HepG2 (cell line): Measurements from ENCODE around the gene TEC. TPM values are rescaled to one million over a fixed set of nuclear protein-coding genes. Genes with fewer than 3 reads are reported as not detected.
A peak's percentile ranks its signal among the peaks of the same experiment; 100 is the strongest.
"Not testable (repeated sequence)": the region's sequence is repeated elsewhere in the genome, so short reads cannot be mapped to it uniquely, and the experiment has no call there.

Experiments used
- ATAC-seq: fragments of 200-7000 bp; cut with Tn5 transposase; 3 replicates; pipeline ENCODE4 v1.9.1; 2020; ENCODE audit warnings: mild to moderate bottlenecking, moderate library complexity
- BruUV-seq: library from RNA; stranded (reverse); fragments of 400-500 nt; replicated peaks from 2 replicates; lab custom pipeline; 2021; lab: Mats Ljungman, UMichigan
- CTCF ChIA-PET: fragments of 300-600 bp; formaldehyde crosslinking; extraction: SDS; loops from one replicate; lab custom pipeline; 2021; ENCODE audit warnings: low total read pairs, inconsistent platforms, low intra/inter-chr PET ratio; lab: Yijun Ruan, JAX
- POLR2A ChIA-PET: fragments of 350-600 bp; sonication (Branson Sonifier 250); formaldehyde crosslinking; loops from one replicate; lab custom pipeline; 2020; ENCODE audit warnings: antibody characterized with exemption, inconsistent platforms; lab: Yijun Ruan, JAX
- DNase-seq: peaks from one replicate; pipeline ENCODE4 v3.0.0-alpha.2; 2015; ENCODE audit warnings: low spot score
- FAIRE-seq: peaks from 3 replicates; lab custom pipeline; 2011; peaks lifted over from hg19 to GRCh38; lab: Jason Lieb, UNC
- H2AFZ ChIP-seq: one replicate; pipeline ENCODE4 v1.6.1; 2011; ENCODE audit warnings: low read length, inconsistent platforms
- H3K27ac ChIP-seq: fragments of 300-600 bp; 3 replicates; pipeline ENCODE4 v1.8.0; 2011; ENCODE audit warnings: mixed run types, mild to moderate bottlenecking, mixed read lengths, low read length, inconsistent platforms; ENCODE audit not compliant: insufficient read depth; ENCODE audit errors: extremely low read length
- H3K27me3 ChIP-seq, 2 experiments: fragments of 200-600 bp in 1 of 2; 2 replicates in 1 of 2; 3 replicates in 1 of 2; pipeline versions ENCODE4 v1.6.0 to v1.8.0; 2011; ENCODE audit warnings: low read length in 2 of 2, mild to moderate bottlenecking in 2 of 2, moderate library complexity in 2 of 2, inconsistent platforms in 1 of 2; ENCODE audit not compliant: insufficient read depth in 2 of 2, control insufficient read depth in 1 of 2
- H3K36me3 ChIP-seq, 2 experiments: fragments of 200-600 bp in 1 of 2; replicated peaks in 1 of 2; 2 replicates in 1 of 2; 3 replicates in 1 of 2; pipeline versions ENCODE4 v1.5.1 to v1.8.0; 2011; ENCODE audit warnings: low read length in 2 of 2, inconsistent platforms in 1 of 2; ENCODE audit not compliant: insufficient read depth in 2 of 2, control insufficient read depth in 1 of 2
- H3K4me1 ChIP-seq: 2 replicates; pipeline ENCODE4 v1.5.1; 2012; ENCODE audit warnings: low read length, inconsistent platforms; ENCODE audit not compliant: insufficient read depth
- H3K4me2 ChIP-seq: 2 replicates; pipeline ENCODE4 v1.6.0; 2011; ENCODE audit warnings: low read depth, low read length, inconsistent platforms
- H3K4me3 ChIP-seq, 3 experiments: fragments of 200-600 bp in 1 of 3; sonication (generic), shearing (Covaris generic) in 1 of 3; replicated peaks in 1 of 3; 2 replicates each; pipeline ENCODE4 v1.5.1; 2011 to 2016; ENCODE audit warnings: low read length in 3 of 3, inconsistent platforms in 2 of 3, low read depth in 2 of 3, mild to moderate bottlenecking in 2 of 3, control low read depth in 1 of 3, mixed read lengths in 1 of 3; ENCODE audit not compliant: insufficient read depth in 1 of 3
- H3K79me2 ChIP-seq: one replicate; pipeline ENCODE4 v1.6.1; 2011; ENCODE audit warnings: low read length, inconsistent platforms; ENCODE audit not compliant: insufficient read depth
- H3K9ac ChIP-seq: 2 replicates; pipeline ENCODE4 v1.6.0; 2011; ENCODE audit warnings: mild to moderate bottlenecking, low read depth, low read length, inconsistent platforms; ENCODE audit not compliant: insufficient read depth
- H3K9me3 ChIP-seq: 2 replicates; pipeline ENCODE4 v1.5.1; 2012; ENCODE audit warnings: mild to moderate bottlenecking, low read length
- H4K20me1 ChIP-seq: 2 replicates; pipeline ENCODE4 v1.6.0; 2011; ENCODE audit warnings: inconsistent platforms, mild to moderate bottlenecking, low read length, moderate library complexity; ENCODE audit not compliant: insufficient read depth
- IRF2 ChIP-seq: IDR thresholded peaks from 2 replicates; pipeline ENCODE4 v1.6.1; 2018; ENCODE audit warnings: missing genetic modification reagents, missing compliant biosample characterization
- SMC3 ChIP-seq: IDR thresholded peaks from 2 replicates; pipeline ENCODE4 v1.6.1; 2011; ENCODE audit warnings: low read length, improper control_type of control experiment
- SOX13 ChIP-seq, 3 experiments: fragments of 450-650 bp in 1 of 3; sonication (generic) in 1 of 3; formaldehyde crosslinking in 1 of 3; IDR thresholded peaks in 2 of 3; conservative IDR thresholded peaks in 1 of 3; 2 replicates each; pipeline versions ENCODE4 v1.5.0 to v1.6.1; 2016 to 2020; ENCODE audit warnings: antibody characterized with exemption in 1 of 3, mild to moderate bottlenecking in 1 of 3, missing compliant biosample characterization in 1 of 3, missing genetic modification reagents in 1 of 3, moderate library complexity in 1 of 3
- STAG1 ChIP-seq: sonication (generic); formaldehyde crosslinking; IDR thresholded peaks from 2 replicates; pipeline ENCODE4 v1.4.0; 2020; ENCODE audit warnings: missing genetic modification reagents
- TEAD3 ChIP-seq: optimal IDR thresholded peaks from 2 replicates; pipeline ENCODE3; 2016; ENCODE audit warnings: borderline replicate concordance
- XRCC5 ChIP-seq: fragments of 200-400 bp; formaldehyde crosslinking; optimal IDR thresholded peaks from 2 replicates; pipeline ENCODE3; 2017; ENCODE audit warnings: mild to moderate bottlenecking, low read length
- ZNF12 ChIP-seq: sonication (generic); formaldehyde crosslinking; IDR thresholded peaks from 2 replicates; pipeline ENCODE4 v1.5.0; 2020; ENCODE audit warnings: missing genetic modification reagents
- in situ Hi-C: cut with HindIII; loops from 2 replicates; pipeline ENCODE4 v1.10.0; 2017; ENCODE audit warnings: low pct_unique_long_range_greater_than_20kb; ENCODE audit not compliant: extremely low pct_ligation_motif_present
- intact Hi-C: fragments of 100-400 bp; cut with micrococcal nuclease; formaldehyde crosslinking; loops from one replicate; pipeline ENCODE4 v1.10.0; 2022; ENCODE audit not compliant: unreplicated experiment
- polyA plus RNA-seq, 8 experiments: library from polyadenylated mRNA; depleted of rRNA in 3 of 8; stranded (reverse) in 7 of 8; unstranded in 1 of 8; fragments of >200 nt; fragmentation: Illumina TruSeq in 4 of 8; extraction: Trizol in 4 of 8; gene quantifications; 2 replicates each; pipeline versions ENCODE4 v1.2.1 to v1.2.3, GENCODE V29; 2011 to 2016; ENCODE audit warnings: low read depth in 4 of 8, missing spikeins in 1 of 8, mixed read lengths in 1 of 8; ENCODE audit not compliant: insufficient read depth in 1 of 8
- total RNA-seq, 5 experiments: library from RNA; depleted of rRNA; stranded (reverse); fragments of >200 nt; fragmentation: Illumina TruSeq; extraction: Trizol; gene quantifications; 2 replicates each; pipeline ENCODE4 v1.2.3, GENCODE V29; 2016; ENCODE audit warnings: low read depth in 1 of 5
- TF ChIP-seq, protein P1 (sequence below): sonication (generic); formaldehyde crosslinking; IDR thresholded peaks from 2 replicates; pipeline ENCODE4 v1.4.0; 2020; ENCODE audit warnings: missing genetic modification reagents
- TF ChIP-seq, protein P2 (sequence below): sonication (generic); formaldehyde crosslinking; conservative IDR thresholded peaks from 2 replicates; pipeline ENCODE4 v1.8.0; 2022; ENCODE audit warnings: missing genetic modification reagents
- TF ChIP-seq, protein P3 (sequence below): sonication (generic); formaldehyde crosslinking; IDR thresholded peaks from 2 replicates; pipeline ENCODE4 v1.5.0; 2020; ENCODE audit warnings: mild to moderate bottlenecking, missing genetic modification reagents, moderate library complexity

TEC gene
- total and polyA plus RNA-seq, 2 of the 13 experiments (the other 11 are each of a cell fraction or from before 2014, with no cell fraction given), result 0.05 to 0.20 TPM

DNA sequence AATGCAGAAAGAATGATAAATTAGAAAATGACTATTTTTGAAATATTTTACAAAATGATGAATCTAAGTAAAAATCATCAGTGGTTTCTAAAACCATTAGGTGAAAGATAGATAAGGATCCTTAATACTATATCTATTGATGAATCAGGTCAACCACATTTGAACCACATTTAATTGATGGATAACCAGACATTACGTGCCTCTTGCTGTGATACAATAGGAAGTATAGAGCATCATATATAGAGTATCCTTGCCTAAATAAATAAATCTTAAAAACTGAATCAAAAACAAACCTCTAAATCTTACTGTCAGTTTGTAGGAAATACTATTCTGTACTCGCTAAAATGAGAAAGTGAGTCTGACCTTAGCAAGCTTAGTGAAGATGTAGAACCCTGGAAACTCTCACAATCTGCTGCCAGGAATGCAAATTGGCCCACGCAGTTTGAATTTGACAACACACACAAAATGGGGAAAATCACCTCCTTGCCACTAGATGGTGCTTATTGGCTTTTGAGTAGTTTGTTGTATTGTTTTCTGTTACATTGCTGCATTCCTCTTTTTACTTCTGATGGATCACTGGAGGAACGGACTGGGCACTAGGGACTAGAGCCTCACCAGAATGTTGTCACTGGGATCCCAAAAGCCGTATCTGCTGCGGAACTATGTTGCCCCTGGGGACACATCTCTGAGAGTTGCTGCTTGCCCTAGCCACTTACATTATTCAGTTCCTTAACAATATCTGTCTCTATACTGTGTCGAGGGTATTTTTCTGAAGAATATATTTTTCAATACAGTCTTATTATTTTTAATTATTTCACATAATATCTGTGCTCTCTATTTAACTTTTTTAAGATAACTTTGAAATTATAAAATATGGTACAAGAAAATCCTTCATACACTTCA lies 46.3 kb upstream of the TEC start (continued):
- TF ChIP-seq, protein P1, sequence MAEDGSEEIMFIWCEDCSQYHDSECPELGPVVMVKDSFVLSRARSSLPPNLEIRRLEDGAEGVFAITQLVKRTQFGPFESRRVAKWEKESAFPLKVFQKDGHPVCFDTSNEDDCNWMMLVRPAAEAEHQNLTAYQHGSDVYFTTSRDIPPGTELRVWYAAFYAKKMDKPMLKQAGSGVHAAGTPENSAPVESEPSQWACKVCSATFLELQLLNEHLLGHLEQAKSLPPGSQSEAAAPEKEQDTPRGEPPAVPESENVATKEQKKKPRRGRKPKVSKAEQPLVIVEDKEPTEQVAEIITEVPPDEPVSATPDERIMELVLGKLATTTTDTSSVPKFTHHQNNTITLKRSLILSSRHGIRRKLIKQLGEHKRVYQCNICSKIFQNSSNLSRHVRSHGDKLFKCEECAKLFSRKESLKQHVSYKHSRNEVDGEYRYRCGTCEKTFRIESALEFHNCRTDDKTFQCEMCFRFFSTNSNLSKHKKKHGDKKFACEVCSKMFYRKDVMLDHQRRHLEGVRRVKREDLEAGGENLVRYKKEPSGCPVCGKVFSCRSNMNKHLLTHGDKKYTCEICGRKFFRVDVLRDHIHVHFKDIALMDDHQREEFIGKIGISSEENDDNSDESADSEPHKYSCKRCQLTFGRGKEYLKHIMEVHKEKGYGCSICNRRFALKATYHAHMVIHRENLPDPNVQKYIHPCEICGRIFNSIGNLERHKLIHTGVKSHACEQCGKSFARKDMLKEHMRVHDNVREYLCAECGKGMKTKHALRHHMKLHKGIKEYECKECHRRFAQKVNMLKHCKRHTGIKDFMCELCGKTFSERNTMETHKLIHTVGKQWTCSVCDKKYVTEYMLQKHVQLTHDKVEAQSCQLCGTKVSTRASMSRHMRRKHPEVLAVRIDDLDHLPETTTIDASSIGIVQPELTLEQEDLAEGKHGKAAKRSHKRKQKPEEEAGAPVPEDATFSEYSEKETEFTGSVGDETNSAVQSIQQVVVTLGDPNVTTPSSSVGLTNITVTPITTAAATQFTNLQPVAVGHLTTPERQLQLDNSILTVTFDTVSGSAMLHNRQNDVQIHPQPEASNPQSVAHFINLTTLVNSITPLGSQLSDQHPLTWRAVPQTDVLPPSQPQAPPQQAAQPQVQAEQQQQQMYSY (CRISPR knock-in tag), result peak; percentile 76
- no peak for TF ChIP-seq ZNF12
- TF ChIP-seq SMC3, result peak; percentile 78; the same call in 1 of the 2 replicates
- peak; percentile 76 for TF ChIP-seq STAG1 (CRISPR knock-in tag)
- TF ChIP-seq XRCC5, result peak; percentile 20
- TF ChIP-seq IRF2 (CRISPR knock-in tag), result peak; percentile 39; the same call in 1 of the 2 replicates
- TF ChIP-seq TEAD3 (CRISPR knock-in tag), result peak; percentile 34
- TF ChIP-seq, protein P2, sequence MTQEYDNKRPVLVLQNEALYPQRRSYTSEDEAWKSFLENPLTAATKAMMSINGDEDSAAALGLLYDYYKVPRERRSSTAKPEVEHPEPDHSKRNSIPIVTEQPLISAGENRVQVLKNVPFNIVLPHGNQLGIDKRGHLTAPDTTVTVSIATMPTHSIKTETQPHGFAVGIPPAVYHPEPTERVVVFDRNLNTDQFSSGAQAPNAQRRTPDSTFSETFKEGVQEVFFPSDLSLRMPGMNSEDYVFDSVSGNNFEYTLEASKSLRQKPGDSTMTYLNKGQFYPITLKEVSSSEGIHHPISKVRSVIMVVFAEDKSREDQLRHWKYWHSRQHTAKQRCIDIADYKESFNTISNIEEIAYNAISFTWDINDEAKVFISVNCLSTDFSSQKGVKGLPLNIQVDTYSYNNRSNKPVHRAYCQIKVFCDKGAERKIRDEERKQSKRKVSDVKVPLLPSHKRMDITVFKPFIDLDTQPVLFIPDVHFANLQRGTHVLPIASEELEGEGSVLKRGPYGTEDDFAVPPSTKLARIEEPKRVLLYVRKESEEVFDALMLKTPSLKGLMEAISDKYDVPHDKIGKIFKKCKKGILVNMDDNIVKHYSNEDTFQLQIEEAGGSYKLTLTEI (CRISPR knock-in tag), result no peak
- no peak for TF ChIP-seq SOX13 (IDR thresholded peaks at IDR 0.05)
- 0 out of 4 replicates have a peak, but pooled peaks of 1 of the 2 experiments have one; percentile 12 for TF ChIP-seq SOX13 (CRISPR knock-in tag; conservative IDR thresholded peaks at IDR 0.05 in 1 of 2, IDR thresholded peaks at IDR 0.05 in 1 of 2)
- TF ChIP-seq, protein P3, sequence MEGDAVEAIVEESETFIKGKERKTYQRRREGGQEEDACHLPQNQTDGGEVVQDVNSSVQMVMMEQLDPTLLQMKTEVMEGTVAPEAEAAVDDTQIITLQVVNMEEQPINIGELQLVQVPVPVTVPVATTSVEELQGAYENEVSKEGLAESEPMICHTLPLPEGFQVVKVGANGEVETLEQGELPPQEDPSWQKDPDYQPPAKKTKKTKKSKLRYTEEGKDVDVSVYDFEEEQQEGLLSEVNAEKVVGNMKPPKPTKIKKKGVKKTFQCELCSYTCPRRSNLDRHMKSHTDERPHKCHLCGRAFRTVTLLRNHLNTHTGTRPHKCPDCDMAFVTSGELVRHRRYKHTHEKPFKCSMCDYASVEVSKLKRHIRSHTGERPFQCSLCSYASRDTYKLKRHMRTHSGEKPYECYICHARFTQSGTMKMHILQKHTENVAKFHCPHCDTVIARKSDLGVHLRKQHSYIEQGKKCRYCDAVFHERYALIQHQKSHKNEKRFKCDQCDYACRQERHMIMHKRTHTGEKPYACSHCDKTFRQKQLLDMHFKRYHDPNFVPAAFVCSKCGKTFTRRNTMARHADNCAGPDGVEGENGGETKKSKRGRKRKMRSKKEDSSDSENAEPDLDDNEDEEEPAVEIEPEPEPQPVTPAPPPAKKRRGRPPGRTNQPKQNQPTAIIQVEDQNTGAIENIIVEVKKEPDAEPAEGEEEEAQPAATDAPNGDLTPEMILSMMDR, result peak; percentile 83

DNA sequence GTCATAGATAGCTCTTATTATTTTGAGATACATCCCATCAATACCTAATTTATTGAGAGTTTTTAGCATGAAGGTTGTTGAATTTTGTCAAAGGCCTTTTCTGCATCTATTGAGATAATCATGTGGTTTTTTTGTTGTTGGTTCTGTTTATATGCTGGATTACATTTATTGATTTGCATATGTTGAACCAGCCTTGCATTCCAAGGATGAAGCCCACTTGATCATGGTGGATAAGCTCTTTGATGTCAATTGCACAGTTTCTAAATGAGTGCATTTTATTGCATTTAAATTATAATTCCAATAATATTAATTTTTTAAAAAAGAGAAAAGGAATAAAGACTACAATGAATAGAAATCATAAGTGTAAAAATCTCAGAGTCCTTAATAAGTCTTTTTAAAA lies 45.1 kb upstream of the TEC start:
- in situ Hi-C loops, result loop anchor here (5.0 kb wide), 1 partner anchor 233 kb away; no protein-coding TSS in a partner anchor
- DNase-seq, H3K9me3 ChIP-seq, POLR2A ChIA-PET, H3K9ac ChIP-seq, BruUV-seq, H3K4me1 ChIP-seq, H3K4me3 ChIP-seq, FAIRE-seq, H2AFZ ChIP-seq, H3K27ac ChIP-seq, H4K20me1 ChIP-seq, H3K27me3 ChIP-seq, ATAC-seq, H3K79me2 ChIP-seq, H3K36me3 ChIP-seq, H3K4me2 ChIP-seq: not testable (repeated sequence)
- intact Hi-C loops, result loop anchor here (10.0 kb wide), 2 partner anchors 110 to 650 kb away; no protein-coding TSS in a partner anchor
- CTCF ChIA-PET, result interaction anchor here (2.5 kb wide), 1 partner anchor 232 kb away, joined by 23 read pairs; no protein-coding TSS in a partner anchor
